RPMI7951 (cell line): ENCODE results near the gene CACNA2D2. TPM values are rescaled to one million over a fixed set of nuclear protein-coding genes. Genes with fewer than 3 reads are reported as not detected.
A peak's percentile ranks its signal among the peaks of the same experiment; 100 is the strongest.

Experiments
- DNase-seq: peaks from one replicate; pipeline ENCODE4 v3.0.0-alpha.2; 2012; ENCODE audit warnings: low read depth
- total RNA-seq: library from RNA; depleted of rRNA; stranded (reverse); fragments of >200 nt; shearing (Covaris generic); gene quantifications from 2 replicates; pipeline ENCODE4 v1.2.3, GENCODE V29; 2014

CACNA2D2 gene
- total RNA-seq, 1 experiment from 2014 or later, result under 0.01 TPM

DNA sequence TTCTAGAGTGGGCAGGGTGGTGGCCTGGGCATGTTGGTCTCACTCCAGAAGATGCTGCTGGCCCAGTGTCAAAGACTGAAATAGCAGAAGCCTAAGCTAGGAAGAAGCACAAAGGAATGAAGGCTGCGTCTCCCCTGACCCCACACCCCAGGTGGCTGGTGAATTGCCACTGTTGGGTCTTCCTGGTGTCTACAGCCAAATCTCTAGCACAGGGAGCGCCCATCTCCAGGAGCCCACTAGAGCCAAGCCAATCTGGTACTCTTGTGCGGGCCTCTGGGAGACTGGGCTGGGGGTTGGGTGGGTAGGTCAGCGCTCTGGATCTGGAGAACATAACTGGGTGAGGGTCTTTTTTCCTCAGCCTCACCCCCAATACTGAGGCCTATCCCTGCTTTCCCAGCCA, 176.3 kb downstream of the CACNA2D2 start:
- DNase-seq, result no peak

GRCh38 chr3:50326182-50326541, 177.3 kb downstream of the CACNA2D2 start:
- DNase-seq, result no peak

DNA sequence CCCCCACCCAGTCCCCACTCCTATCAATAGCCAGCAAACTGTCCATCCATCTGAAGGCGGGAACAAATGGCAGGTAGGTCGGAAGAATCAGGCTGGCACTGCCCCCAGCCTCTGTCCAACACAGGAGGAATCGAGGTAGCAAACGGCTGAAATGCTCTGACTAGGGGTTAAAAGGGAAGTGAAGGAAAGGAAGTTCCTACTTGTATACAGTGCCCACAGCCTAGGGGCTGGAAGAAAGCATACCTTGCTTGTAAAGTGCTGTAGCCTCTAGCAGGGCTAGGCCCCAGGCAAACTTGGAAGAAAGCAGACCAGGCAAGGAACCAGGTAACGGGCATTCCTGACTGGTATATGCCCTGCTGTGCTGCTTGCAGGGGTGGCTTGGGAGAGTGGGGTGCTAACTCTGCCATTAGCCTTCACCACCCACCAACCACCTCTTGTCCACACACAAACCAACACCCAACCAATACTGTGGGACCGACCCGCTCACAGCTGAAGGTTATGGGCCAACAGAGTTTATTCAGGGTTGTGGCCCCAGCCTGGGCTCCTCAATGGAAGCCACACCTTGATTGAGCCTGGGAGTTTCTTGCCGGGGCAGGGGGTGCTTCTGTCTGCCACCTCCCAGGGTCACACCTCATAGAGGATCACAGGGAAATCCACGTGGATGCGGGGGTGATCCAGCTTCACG, 177.8 kb downstream of the CACNA2D2 start:
- no peak for DNase-seq

DNA sequence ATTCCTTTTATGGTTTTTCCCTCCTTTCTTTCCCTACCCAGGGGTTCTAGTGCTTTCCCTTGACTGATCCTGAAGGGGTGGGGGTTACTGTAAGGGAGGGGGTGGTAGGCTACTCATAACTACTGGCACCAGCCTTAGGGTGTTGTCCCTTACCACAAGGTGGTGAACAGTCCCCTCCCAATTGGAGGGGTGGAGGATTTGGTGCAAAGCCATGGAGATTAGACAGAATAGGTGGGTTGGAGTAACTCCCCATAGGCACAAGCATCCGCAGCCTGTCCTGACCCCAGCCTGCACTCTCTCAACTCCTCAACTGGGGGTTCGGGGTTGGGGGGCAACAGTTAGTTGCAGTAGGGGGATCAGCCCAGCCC, 178.3 kb downstream of the CACNA2D2 start:
- DNase-seq, result no peak

DNA sequence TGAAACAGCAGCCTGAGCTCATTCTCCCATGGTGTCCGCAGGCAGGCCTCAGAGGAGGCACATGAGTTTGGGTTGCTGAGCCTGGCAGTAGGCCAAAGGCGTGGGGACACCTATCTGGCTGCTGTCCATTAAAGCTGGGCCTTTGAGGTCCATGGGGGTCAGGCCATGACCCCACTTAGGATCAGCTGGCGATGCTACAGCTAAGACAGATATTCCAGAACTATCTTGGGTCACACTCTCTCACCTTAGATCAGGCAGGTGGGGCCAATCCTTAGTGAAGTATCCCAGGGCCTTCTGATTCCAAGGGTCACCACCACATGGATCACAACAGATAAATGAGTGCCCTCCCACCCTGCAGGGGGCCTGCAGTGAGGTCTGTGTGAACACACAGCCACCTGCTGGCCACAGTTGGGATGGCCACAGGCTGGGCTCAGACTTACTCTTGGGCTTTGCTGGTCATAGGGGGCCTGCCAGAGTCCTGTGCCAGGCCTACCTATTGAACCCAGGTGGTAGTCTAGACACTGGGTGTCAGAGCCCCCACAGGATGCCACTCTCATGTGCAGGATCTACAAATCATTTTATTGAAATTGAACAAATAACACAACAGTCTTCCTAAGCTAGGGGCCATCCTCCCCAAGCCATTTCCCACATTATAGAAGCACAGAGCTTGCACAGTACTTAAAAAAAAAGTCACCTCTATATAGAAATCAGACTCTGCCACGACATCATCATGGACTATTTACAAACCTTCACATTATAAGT, 178.9 kb downstream of the CACNA2D2 start:
- DNase-seq, result peak; percentile 66

GRCh38 chr3:50323614-50324199, 179.7 kb downstream of the CACNA2D2 start:
- DNase-seq, result no peak

DNA sequence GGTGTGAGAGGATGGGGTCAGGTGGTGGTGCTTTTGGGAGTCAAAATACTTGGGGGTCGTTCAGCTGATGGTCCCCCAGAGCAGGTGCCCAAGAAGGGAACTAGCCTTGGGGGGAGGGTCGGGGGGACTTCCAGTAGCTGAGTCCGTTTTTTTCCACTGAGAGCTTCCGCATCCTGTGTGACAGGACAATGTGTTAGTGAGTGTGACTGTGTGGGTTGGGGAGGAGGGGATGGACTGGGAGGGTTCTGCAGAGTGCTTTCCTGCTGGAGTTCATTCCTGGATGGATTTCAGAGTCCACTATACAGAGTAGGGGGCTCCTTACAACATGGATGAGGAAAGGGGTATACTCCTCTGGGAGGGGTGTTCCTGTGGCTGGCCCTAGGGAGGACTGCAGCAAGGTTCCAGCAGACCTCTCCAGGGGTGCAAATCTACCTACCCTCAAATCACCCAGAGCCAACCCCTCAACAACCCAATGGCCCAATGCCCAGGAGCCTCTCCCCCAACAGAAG, 180.3 kb downstream of the CACNA2D2 start:
- no peak for DNase-seq

- DNase-seq, result no peak
Measured at GRCh38 chr3:50322386-50323091, 180.9 kb downstream of the CACNA2D2 start, which contains the start of gene HYAL2. Gene HYAL2 (minus strand): TSS chr3:50322745. CDS start chr3:50320489, 2,256 bp downstream.

DNA sequence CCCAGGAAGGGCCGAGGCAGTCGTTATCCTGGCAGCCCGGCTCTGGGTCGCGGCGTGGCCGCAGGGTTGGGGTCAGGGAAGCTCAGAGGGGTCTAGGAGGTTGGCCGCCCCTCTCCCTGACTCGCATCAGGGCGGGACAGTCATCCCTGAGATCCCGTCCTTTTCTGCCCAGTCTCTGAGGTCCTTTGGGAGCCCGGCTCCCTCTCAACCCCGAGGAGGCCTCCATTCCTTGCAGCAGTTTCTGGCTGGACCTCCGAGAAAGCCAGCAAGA, 181.4 kb downstream of the CACNA2D2 start:
- no peak for DNase-seq

DNA sequence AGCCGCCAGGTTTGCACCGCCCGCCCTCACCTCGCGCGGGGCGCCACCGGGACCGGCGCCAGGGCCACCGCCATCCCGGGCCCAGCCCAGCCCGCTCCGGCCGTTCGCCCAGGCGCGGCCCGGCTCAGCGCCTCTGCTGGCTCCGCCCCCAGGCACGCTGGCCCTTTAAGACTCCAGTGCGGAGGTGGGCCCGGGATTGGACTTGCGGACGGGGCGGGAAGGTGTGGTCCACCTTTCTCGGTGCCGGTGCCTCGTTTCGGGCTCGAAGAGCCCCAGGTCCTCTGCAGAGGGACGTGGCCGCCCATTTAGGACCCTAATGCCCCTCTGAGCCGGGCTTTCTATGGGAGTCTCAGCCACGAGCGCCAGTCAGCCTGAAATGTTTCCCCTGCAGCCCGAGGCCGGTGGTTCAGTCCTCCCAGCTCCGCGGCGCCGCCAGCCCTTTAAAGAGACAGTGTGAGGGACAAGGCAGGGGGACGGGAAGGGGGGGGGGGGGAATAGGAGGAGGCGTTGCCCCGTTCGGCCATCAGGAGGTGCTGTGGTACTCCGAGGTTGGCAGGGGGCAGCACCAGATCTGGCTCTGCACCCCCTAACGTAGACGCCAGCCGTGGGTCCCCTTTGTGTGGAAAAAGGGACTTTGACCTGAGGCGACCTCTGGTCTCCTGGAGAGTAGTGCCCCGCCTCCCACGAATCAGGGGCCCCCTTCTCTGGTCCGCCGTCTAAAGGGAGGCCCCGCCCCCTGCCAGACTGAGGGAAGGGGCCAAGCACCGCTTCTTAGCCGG, 181.9 kb downstream of the CACNA2D2 start:
- peak; percentile 88 for DNase-seq

DNA sequence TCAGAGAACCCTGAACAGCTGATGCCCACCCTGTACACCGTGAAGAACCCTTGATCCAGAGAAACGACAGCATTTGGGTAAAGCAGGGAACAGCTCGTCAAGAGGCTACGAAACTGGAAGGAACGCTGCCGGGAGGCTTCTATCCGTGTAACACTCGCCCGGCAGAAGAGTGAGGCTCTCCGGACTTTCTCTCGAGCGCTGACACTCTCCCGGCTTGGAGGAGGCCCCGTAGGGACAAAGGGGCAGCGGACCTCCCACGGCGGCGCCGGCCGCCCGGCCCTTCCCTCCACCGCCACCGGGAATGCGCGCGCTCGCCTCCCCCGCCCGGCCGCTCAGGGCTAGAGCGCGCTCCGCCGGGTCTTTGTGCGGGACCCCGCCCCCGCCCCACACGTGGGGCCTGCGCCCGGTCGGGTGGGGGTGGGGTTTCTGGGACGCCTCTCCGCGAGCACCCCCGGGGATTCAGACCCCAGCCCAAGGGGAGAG, 182.5 kb downstream of the CACNA2D2 start:
- peak; percentile 74 for DNase-seq

DNA sequence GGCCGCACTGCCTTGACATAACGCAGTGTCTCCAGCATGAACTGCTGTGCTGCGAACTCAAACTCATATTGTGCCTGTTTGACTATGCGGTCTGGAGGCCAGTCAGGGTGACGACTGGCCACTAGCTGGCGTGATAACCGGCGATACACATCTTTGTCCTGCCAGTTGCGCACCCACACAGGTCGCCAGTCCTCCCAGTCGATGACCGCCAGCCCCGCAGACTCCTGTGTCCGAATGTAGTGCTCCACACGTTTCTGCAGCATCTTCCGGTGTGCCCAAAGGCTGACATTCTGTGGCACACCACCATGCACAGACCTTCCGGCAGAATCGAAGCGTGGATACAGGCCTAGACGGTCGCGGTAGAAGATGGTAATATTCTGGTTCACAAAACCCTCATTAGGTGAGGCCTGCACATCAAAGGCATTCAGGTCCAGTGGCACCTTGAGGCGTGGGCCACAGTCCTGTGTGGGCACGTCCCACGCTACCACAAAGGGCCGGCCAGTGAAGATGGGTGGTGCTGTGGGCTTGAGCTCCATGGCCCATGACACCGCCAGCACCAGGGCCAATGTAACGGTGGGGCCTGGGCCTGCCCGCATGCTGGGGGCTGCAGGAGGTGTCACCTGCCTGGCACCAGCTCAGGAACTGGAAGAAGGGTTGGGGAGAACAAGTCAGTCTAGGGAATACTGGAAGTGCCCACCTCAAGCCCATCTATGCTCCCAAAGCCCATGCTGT, 183.4 kb downstream of the CACNA2D2 start:
- DNase-seq, result no peak

- DNase-seq, result no peak
Measured at GRCh38 chr3:50319181-50319893, 184.1 kb downstream of the CACNA2D2 start.

DNA sequence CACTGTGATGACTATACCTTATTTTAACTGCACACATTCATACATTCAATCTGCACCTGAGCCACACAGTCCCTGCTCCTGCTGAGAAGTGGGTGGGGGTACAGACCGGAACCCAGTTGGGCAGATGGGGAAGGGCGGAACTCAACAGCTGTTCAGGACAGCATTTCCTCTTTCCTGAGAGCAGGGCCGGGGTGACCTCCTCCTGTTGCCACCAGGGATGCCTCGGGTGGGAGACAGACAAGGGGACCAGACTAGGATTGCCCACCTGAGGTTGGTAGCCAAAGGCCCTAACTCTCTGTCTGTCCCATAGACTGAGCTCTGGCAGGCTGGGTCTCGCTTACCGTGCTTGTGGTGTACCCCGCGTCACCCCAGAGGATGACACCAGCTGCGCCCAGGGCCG, 184.8 kb downstream of the CACNA2D2 start:
- DNase-seq, result no peak

DNA sequence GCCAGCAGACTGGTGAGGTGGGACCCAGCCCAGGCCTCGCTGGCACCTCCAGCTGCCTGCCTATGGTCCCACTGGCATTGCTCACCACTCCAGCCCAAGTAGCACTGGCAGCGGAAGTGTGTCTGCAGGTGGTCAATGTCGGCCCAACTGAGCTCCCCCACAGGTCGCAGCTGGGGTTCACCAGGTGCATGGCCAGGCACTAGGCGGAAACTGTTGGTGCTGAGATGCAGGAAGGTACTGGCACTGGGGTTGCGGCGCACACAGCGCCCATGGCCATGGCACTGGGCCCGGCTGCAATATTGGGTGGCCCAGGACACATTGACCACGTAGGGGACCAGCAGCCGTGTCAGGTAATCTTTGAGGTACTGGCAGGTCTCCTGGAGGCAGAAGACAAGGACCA, 185.3 kb downstream of the CACNA2D2 start:
- no peak for DNase-seq

GRCh38 chr3:50317300-50317699, 186.1 kb downstream of the CACNA2D2 start:
- no peak for DNase-seq

DNA sequence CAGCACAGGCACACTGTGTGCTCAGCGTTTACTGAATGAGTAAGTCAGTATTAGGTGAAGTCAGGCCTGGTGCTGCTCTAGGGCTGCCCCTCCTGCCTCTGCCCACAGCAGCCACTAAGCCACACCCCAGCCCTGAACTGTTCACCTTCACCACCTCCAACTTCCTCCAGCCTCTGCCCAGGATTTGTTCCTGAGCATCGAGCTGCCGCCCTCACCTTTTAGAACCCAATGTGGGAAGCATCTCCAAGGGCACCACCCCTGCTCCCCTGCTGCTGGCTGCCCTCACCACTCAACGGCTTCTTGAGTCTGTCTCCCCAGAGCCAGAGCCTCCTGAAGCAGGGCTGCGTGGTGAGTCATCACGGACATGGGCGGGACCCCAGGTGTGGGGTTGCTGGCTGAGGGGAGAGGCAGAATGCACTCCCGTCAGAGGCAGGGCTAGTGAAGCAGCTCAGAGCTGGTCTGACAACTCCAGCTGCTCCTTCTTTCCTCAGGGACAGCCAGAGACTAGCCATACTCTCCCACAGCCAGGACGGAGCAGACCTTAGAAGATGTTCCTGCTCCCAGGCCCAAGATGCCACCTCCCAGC, 186.7 kb downstream of the CACNA2D2 start:
- peak; percentile 54 for DNase-seq

GRCh38 chr3:50314816-50315215, 188.6 kb downstream of the CACNA2D2 start:
- no peak for DNase-seq

GRCh38 chr3:50314342-50314741, 189.1 kb downstream of the CACNA2D2 start:
- DNase-seq, result no peak
